Ascending aorta (tissue), 2 donors: Measurements from ENCODE around the gene TRIM9. TPM values are rescaled to one million over a fixed set of nuclear protein-coding genes. Genes with fewer than 3 reads are reported as not detected.
"Not testable (repeated sequence)": the region's sequence is repeated elsewhere in the genome, so short reads cannot be mapped to it uniquely, and the experiment has no call there.

Source experiments
- DNase-seq, 2 donors: peaks; one replicate each; pipeline ENCODE4 v3.0.0-alpha.2; 2019; ENCODE audit warnings: low spot score in 2 of 2
- H3K27ac ChIP-seq, 2 donors: fragments of 200-600 bp; sonication (generic); one replicate each; pipeline ENCODE4 v1.5.1; 2016 to 2017; ENCODE audit warnings: mild to moderate bottlenecking in 1 of 2
- H3K27me3 ChIP-seq: fragments of 200-600 bp; sonication (generic); one replicate; pipeline ENCODE4 v1.5.1; 2017
- H3K36me3 ChIP-seq, 2 donors: fragments of 200-600 bp; sonication (generic); one replicate each; pipeline ENCODE4 v1.5.1; 2016
- H3K4me1 ChIP-seq, 2 donors: fragments of 200-600 bp; sonication (generic); one replicate each; pipeline ENCODE4 v1.5.1; 2016 to 2017; ENCODE audit warnings: mild to moderate bottlenecking in 1 of 2
- H3K4me3 ChIP-seq, 2 donors: fragments of 200-600 bp; sonication (generic); one replicate each; pipeline ENCODE4 v1.5.1; 2016 to 2017; ENCODE audit warnings: mild to moderate bottlenecking in 1 of 2
- H3K9me3 ChIP-seq, 2 donors: fragments of 200-600 bp; sonication (generic); one replicate each; pipeline ENCODE4 v1.5.1; 2016
- CTCF ChIP-seq, 3 experiments: fragments of 200-600 bp in 2 of 3; fragments of 450-650 bp in 1 of 3; sonication (generic) in 2 of 3; IDR thresholded peaks; one replicate each; pipeline ENCODE4 v1.5.1; 2016 to 2019; ENCODE audit warnings: antibody characterized with exemption in 3 of 3, mild to moderate bottlenecking in 1 of 3, moderate library complexity in 1 of 3
- intact Hi-C: fragments of 100-400 bp; cut with DNase I; formaldehyde crosslinking; loops from one replicate; pipeline ENCODE4 v1.15.1; 2023
- total RNA-seq: library from RNA; depleted of rRNA; stranded (reverse); fragments of >200 nt; gene quantifications from one replicate; pipeline ENCODE4 v1.1.0, GENCODE V29; 2016

Gene TRIM9
- total RNA-seq, 1 donor from 2014 or later = 4.2 TPM

GRCh38 chr14:50957296-50957695, 137.6 kb downstream of the TRIM9 start:
- peaks cover 4 to 13% of the 10 kb centered on the region in 2 donors for H3K4me1 ChIP-seq
- H3K27me3 ChIP-seq = no peaks in the 10 kb centered on the region
- H3K27ac ChIP-seq = peak overlapping the region in 1 of 2 donors; percentile 27
- H3K36me3 ChIP-seq = no peaks in the 10 kb centered on the region
- DNase-seq = no peak
- intact Hi-C loops = no loop called here
- no peaks in the 10 kb centered on the region for H3K9me3 ChIP-seq
- no peak for TF ChIP-seq CTCF (IDR thresholded peaks at IDR 0.05)
- peak overlapping the region in 1 of 2 donors; percentile 34 for H3K4me3 ChIP-seq

GRCh38 chr14:50956421-50956820, 138.5 kb downstream of the TRIM9 start:
- intact Hi-C loops, H3K27me3 ChIP-seq, H3K27ac ChIP-seq, H3K9me3 ChIP-seq, DNase-seq, H3K4me1 ChIP-seq, H3K36me3 ChIP-seq, H3K4me3 ChIP-seq: not testable (repeated sequence)

GRCh38 chr14:50955373-50956043, 139.4 kb downstream of the TRIM9 start:
- peak in 1 of 3 experiments; percentile 7 for TF ChIP-seq CTCF (IDR thresholded peaks at IDR 0.05)
- H3K4me3 ChIP-seq = no peak overlapping the region
- intact Hi-C loops = loop anchor here (2.0 kb wide), 1 partner anchor 265 kb away; no protein-coding TSS in a partner anchor

GRCh38 chr14:50954811-50955372, 140.0 kb downstream of the TRIM9 start:
- TF ChIP-seq CTCF (IDR thresholded peaks at IDR 0.05) = peak; percentile 44 to 69 (median 52)
- intact Hi-C loops = loop anchor here (2.0 kb wide), 1 partner anchor 266 kb away; no protein-coding TSS in a partner anchor
- Histone ChIP-seq H3K9me3 (no peaks in the 10 kb centered on the region), H3K4me1 (no peaks in the 10 kb centered on the region), H3K27ac (no peak overlapping the region), H3K27me3 (no peaks in the 10 kb centered on the region), H3K4me3 (no peak overlapping the region), H3K36me3 (no peaks in the 10 kb centered on the region)
- no peak for DNase-seq

More at GRCh38 chr14:50955373-50956043, 139.4 kb downstream of the TRIM9 start:
- Histone ChIP-seq H3K27ac (no peak overlapping the region), H3K4me1 (peaks cover 0 to under 1% of the 10 kb centered on the region in 2 donors), H3K27me3 (no peaks in the 10 kb centered on the region), H3K36me3 (no peaks in the 10 kb centered on the region), H3K9me3 (no peaks in the 10 kb centered on the region)
- peak; percentile 27 to 81 for DNase-seq

- Histone ChIP-seq H3K4me3 (no peak overlapping the region), H3K27ac (no peak overlapping the region), H3K9me3 (no peaks in the 10 kb centered on the region), H3K4me1 (no peaks in the 10 kb centered on the region), H3K27me3 (no peaks in the 10 kb centered on the region), H3K36me3 (no peaks in the 10 kb centered on the region)
- TF ChIP-seq CTCF (IDR thresholded peaks at IDR 0.05) = no peak
- intact Hi-C loops = no loop called here
- DNase-seq = no peak
These were observed 141.4 kb downstream of the TRIM9 start for GRCh38 chr14:50953502-50953901.

- no peak for TF ChIP-seq CTCF (IDR thresholded peaks at IDR 0.05)
- no peak overlapping the region for H3K27ac ChIP-seq
- intact Hi-C loops = no loop called here
- no peaks in the 10 kb centered on the region for H3K9me3 ChIP-seq
- H3K4me3 ChIP-seq = no peak overlapping the region
- no peaks in the 10 kb centered on the region for H3K36me3 ChIP-seq
- DNase-seq = no peak
- no peaks in the 10 kb centered on the region for H3K4me1 ChIP-seq
- no peaks in the 10 kb centered on the region for H3K27me3 ChIP-seq
These were observed 143.9 kb downstream of the TRIM9 start for GRCh38 chr14:50951032-50951431.
